Measurements from ENCODE around the gene SLC27A5. TPM values are rescaled to one million over a fixed set of nuclear protein-coding genes. Genes with fewer than 3 reads are reported as not detected.

Gene SLC27A5
- total and polyA plus RNA-seq, 9 of the 15 experiments (the other 6 are each of a cell fraction or from before 2014, with no cell fraction given): 42.2 to 318 (median 64.7) TPM

DNA sequence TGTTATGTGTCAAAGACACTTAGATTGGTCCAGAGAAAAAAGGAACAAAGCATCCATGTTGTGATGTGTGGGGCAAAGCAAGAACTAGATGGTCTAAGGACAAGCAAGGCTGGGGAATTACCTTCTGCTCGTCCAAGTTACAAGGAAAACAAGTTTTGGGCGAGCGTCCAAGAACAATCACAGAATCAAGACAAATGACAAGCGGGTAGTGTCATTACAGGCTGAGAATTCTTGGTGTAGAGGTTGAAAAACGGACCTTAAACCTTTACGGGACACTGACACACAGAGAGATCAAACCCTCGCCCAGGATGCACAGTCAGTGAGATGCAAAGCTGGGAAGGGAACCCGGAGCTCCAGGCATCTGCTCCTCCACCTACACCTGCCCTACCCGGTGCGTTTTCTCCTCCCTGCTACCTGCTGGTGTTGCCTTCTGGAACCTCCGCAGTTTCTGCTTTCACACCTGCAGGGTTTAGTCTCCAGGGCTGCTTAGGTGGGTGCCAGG lies 60.9 kb downstream of the SLC27A5 start:
- 1% methylated on average over 11 of the region's 11 CpGs for WGBS (ENCODE audit: insufficient coverage, low coverage, missing lambda C conversion rate)
- peaks cover 15% of the 10 kb centered on the region; the same call in 1 of the 3 replicates for H3K36me3 ChIP-seq (ENCODE audit: control insufficient read depth, insufficient read depth, low read length)
- intact Hi-C loops (cut with micrococcal nuclease): no loop called here
- H3K27me3 ChIP-seq (ENCODE audit: control insufficient read depth in 2 of 2, insufficient read depth in 2 of 2, low read length in 2 of 2): no peaks in the 10 kb centered on the region
- ATAC-seq: peak; percentile 10
- no TSS peak for BruUV-seq (replicated peaks)
- H3K4me2 ChIP-seq (ENCODE audit: insufficient read depth, low read length): peak overlapping the region; percentile 90
- peak; percentile 23 for FAIRE-seq
- in situ Hi-C loops (cut with MboI): no loop called here
- TF ChIP-seq MCM2 (IDR thresholded peaks at IDR 0.05; ENCODE audit: low read depth): no peak
- TF ChIP-seq ZFX (CRISPR knock-in tag; IDR thresholded peaks at IDR 0.05): 0 out of 2 replicates have a peak, but pooled peaks have one; percentile 4
- TF ChIP-seq ZNF354B (CRISPR knock-in tag; IDR thresholded peaks at IDR 0.05): no peak
- TF ChIP-seq MEIS2 (IDR thresholded peaks at IDR 0.05; ENCODE audit: partially characterized antibody): peak; percentile 3
- TF ChIP-seq JUNB (CRISPR knock-in tag; conservative IDR thresholded peaks at IDR 0.05): no peak
- TF ChIP-seq SOX6 (IDR thresholded peaks at IDR 0.05): 0 out of 2 replicates have a peak, but pooled peaks have one; percentile 11
- peak; percentile 39 for TF ChIP-seq NFIC (IDR thresholded peaks at IDR 0.05)
- H3K9me3 ChIP-seq (replicated peaks; ENCODE audit: control insufficient read depth, insufficient read depth, low read depth, low read length): peaks cover 15% of the 10 kb centered on the region
- peaks cover 4 to 15% of the 10 kb centered on the region in 2 experiments; a peak in 4 of 5 replicates for H3K4me1 ChIP-seq (replicated peaks in 1 of 2; ENCODE audit: control insufficient read depth in 2 of 2, insufficient read depth in 2 of 2, low read length in 2 of 2)
- H3K27ac ChIP-seq (ENCODE audit: extremely low read depth, low read depth, low read length): no peak overlapping the region
- peak in 2 of 4 experiments; percentile 19 to 35 for DNase-seq (ENCODE audit: extremely low read depth in 1 of 4, low spot score in 3 of 4)
- H3K9me1 ChIP-seq (ENCODE audit: control insufficient read depth, insufficient read depth, low read length): no peaks in the 10 kb centered on the region
- peak overlapping the region in 1 of 2 experiments; percentile 81; a peak in 2 of 4 replicates for H3K9ac ChIP-seq (ENCODE audit: insufficient read depth in 1 of 2, low read depth in 2 of 2, low read length in 2 of 2)
- H3K79me2 ChIP-seq (ENCODE audit: control insufficient read depth, insufficient read depth, low read length): peaks cover 8% of the 10 kb centered on the region; the same call in 2 of the 3 replicates
- POLR2A ChIA-PET: interaction anchor here (0.6 to 1.2 kb wide), 6 partner anchors 8 to 172 kb away, joined by 3 to 5 read pairs (median 4); partner anchors contain the start of genes ZNF324 and ZNF8
- no peaks in the 10 kb centered on the region for H4K20me1 ChIP-seq (replicated peaks; ENCODE audit: control insufficient read depth, insufficient read depth, low read length)
- H3K4me3 ChIP-seq: peak overlapping the region; percentile 84
- CTCF ChIA-PET (ENCODE audit: low intra/inter-chr PET ratio): interaction anchor here (0.7 kb wide), 1 partner anchor 225 kb away, joined by 4 read pairs; no protein-coding TSS in a partner anchor
- H2AFZ ChIP-seq (ENCODE audit: low read depth, low read length): peak overlapping the region; percentile 93

Measured in K562 (cell line).